Measurements from ENCODE around the gene B3GNT9. TPM values are rescaled to one million over a fixed set of nuclear protein-coding genes. Genes with fewer than 3 reads are reported as not detected.

Gene B3GNT9
- total RNA-seq, 1 donor from 2014 or later, result 40.7 TPM

DNA sequence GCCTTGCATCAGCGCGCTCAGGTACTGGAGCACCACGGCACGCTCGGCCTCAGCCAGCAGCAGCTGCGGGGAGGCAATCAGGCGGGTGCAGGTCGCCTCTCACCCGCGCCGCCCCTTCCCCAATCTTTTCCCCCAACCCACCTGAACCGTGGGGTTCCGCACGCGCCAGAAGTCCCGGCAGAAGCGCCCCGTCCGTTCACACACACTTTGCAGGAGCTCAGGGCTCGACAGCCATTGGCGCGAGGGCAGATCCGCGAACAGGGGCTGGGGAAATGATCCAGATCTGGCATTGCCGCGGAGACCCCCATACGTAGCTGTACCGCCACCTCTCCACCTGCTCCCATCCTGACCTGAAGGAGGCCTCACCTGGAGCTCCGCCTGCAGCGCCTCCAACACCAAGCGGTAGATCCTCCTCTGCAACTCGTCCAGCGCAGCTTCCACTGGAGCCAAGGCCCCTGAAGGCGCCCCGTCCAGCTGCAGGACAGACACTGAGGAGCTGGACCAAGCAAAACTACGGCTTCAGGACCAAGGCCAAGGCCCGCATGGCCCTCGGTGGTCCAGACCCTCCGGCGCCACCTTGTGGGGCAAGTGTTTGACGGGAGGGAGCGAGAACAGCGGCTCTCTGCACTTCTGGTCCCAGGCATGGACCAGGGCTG lies 34.3 kb upstream of the B3GNT9 start:
- Histone ChIP-seq H3K27me3 (no peaks in the 10 kb centered on the region), H3K4me3 (peak overlapping the region; percentile 74 to 76), H3K4me1 (peaks cover 15 to 20% of the 10 kb centered on the region in 2 donors), H3K27ac (no peak overlapping the region), H3K9me3 (no peaks in the 10 kb centered on the region), H3K36me3 (no peaks in the 10 kb centered on the region)
- DNase-seq (ENCODE audit: low spot score in 2 of 2), result peak; percentile 62 to 97
- intact Hi-C loops (cut with DNase I), result loop anchor here (1.0 to 5.0 kb wide), 4 partner anchors 22 to 230 kb away; partner anchors contain the start of gene B3GNT9
- TF ChIP-seq, protein P1, sequence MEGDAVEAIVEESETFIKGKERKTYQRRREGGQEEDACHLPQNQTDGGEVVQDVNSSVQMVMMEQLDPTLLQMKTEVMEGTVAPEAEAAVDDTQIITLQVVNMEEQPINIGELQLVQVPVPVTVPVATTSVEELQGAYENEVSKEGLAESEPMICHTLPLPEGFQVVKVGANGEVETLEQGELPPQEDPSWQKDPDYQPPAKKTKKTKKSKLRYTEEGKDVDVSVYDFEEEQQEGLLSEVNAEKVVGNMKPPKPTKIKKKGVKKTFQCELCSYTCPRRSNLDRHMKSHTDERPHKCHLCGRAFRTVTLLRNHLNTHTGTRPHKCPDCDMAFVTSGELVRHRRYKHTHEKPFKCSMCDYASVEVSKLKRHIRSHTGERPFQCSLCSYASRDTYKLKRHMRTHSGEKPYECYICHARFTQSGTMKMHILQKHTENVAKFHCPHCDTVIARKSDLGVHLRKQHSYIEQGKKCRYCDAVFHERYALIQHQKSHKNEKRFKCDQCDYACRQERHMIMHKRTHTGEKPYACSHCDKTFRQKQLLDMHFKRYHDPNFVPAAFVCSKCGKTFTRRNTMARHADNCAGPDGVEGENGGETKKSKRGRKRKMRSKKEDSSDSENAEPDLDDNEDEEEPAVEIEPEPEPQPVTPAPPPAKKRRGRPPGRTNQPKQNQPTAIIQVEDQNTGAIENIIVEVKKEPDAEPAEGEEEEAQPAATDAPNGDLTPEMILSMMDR (IDR thresholded peaks at IDR 0.05), result peak; percentile 80 to 90 (median 85)

DNA sequence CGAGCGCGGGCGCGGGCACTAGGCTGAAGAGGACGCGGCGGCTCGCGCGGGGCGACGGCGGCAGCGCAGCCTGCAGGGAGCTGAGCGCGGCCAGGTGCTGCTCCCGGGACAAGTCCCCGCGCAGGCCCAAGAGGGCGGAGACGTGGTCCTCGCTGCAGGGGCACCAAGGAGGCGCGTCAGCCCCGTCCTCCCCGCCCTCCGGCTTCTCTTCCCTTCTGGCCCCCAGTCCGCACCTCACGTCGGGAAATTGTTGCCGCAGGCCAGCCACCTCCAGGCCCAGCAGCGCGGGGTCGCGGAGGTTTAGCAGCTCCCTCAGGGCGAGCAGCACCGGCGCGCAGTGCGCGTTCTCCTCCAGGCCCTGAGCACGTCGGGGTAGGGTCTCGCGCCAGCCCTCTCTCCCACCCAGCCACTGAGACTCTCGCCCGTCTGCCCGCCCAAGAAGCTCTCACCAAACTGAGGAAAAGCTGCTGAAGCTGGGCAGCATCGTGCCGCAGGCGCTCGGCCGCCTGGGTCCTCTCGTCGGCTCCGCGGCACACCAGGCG lies 33.7 kb upstream of the B3GNT9 start:
- DNase-seq (ENCODE audit: low spot score in 2 of 2), result no peak
- Histone ChIP-seq H3K27ac (peak overlapping the region; percentile 92 to 96), H3K27me3 (no peaks in the 10 kb centered on the region), H3K9me3 (no peaks in the 10 kb centered on the region), H3K36me3 (no peaks in the 10 kb centered on the region), H3K4me1 (peaks cover 15 to 20% of the 10 kb centered on the region in 2 donors), H3K4me3 (peak overlapping the region; percentile 74 to 76)
- TF ChIP-seq, protein P1 (IDR thresholded peaks at IDR 0.05), result no peak
- intact Hi-C loops (cut with DNase I), result loop anchor here (1.0 to 2.0 kb wide), 2 partner anchors 21 to 230 kb away; no protein-coding TSS in a partner anchor

DNA sequence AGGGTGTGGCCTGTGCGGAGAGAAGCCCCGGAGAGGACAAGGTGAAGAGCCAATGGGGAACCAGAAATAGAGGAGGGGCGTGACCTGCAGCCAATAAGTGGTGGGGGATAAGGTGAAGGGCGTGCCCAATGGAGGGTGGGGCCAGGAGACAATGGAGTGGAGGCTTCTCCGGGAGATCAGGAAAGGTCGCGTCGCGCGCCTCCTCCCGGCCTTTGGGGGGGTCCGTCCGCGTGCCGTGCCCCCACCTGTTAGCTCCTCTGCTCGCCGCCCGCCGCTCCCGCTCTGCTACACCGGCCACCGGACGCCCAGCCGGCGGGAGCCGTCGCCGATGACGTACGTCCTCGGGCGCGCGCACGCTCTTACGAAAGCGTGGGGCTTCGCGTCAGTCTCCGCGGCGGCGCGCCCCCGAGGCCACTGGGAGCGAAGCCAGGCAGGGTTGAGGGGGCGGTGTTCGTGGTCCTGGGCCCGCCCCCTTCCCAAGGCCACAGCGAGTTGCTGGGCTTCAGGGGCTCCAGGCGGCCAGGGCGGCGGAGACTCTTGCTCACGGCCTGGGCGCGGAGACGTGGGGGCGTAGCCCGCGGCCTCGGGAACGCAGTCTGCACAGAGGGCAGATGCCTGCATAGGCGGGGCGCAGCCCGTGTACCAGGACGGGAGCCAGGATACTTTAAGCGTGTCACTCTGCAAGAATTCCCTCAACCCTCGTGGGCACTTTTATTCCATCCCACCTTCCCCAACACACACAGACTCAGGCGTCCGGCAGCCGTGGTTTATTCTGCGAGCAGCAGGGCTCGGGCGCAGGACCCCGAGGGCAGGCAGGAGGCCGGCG lies 33.0 kb upstream of the B3GNT9 start, which contains the start of gene MATCAP1:
Gene MATCAP1, minus strand, starts transcription at position 337 of the 826 bp plus-strand sequence. CDS start 3,353 bp downstream, outside the sequence.
- H3K4me1 ChIP-seq, result peaks cover 15 to 21% of the 10 kb centered on the region in 2 donors
- H3K9me3 ChIP-seq, result no peaks in the 10 kb centered on the region
- H3K36me3 ChIP-seq, result no peaks in the 10 kb centered on the region
- TF ChIP-seq, protein P1 (IDR thresholded peaks at IDR 0.05), result no peak
- peak within 1 kb of the TSS; percentile 92 to 96 for H3K27ac ChIP-seq
- DNase-seq (ENCODE audit: low spot score in 2 of 2), result peak; percentile 90 to 98
- peak within 1 kb of the TSS; percentile 74 to 76 for H3K4me3 ChIP-seq
- intact Hi-C loops (cut with DNase I), result loop anchor here (1.0 to 2.0 kb wide), 3 partner anchors 10 to 229 kb away; no protein-coding TSS in a partner anchor
- H3K27me3 ChIP-seq, result no peaks in the 10 kb centered on the region

GRCh38 chr16:67183284-67183626 lies 32.5 kb upstream of the B3GNT9 start:
- peak overlapping the region; percentile 74 to 76 for H3K4me3 ChIP-seq
- TF ChIP-seq, protein P1 (IDR thresholded peaks at IDR 0.05), result no peak
- DNase-seq (ENCODE audit: low spot score in 2 of 2), result no peak
- H3K27me3 ChIP-seq, result no peaks in the 10 kb centered on the region
- H3K9me3 ChIP-seq, result no peaks in the 10 kb centered on the region
- intact Hi-C loops (cut with DNase I), result loop anchor here (1.0 kb wide), 1 partner anchor 9 kb away; no protein-coding TSS in a partner anchor
- peak overlapping the region; percentile 92 to 96 for H3K27ac ChIP-seq
- H3K4me1 ChIP-seq, result peaks cover 15 to 26% of the 10 kb centered on the region in 2 donors
- no peaks in the 10 kb centered on the region for H3K36me3 ChIP-seq

GRCh38 chr16:67182288-67182687 lies 31.5 kb upstream of the B3GNT9 start:
- intact Hi-C loops (cut with DNase I), result no loop called here
- DNase-seq (ENCODE audit: low spot score in 2 of 2), result no peak
- H3K9me3 ChIP-seq, result no peaks in the 10 kb centered on the region
- H3K27me3 ChIP-seq, result no peaks in the 10 kb centered on the region
- TF ChIP-seq, protein P1 (IDR thresholded peaks at IDR 0.05), result no peak
- H3K4me3 ChIP-seq, result no peak overlapping the region
- no peak overlapping the region for H3K27ac ChIP-seq
- no peaks in the 10 kb centered on the region for H3K36me3 ChIP-seq
- peaks cover 21 to 33% of the 10 kb centered on the region in 2 donors for H3K4me1 ChIP-seq

Measured in ascending aorta (tissue), 2 donors.